OCI-M2 (cell line): Measurements from ENCODE around the gene USP40.

Source experiments
- DNase-seq: peaks from one replicate; lab custom pipeline; 2025; ENCODE audit not compliant: unreplicated experiment; lab: John Stamatoyannopoulos, UW

Gene USP40

DNA sequence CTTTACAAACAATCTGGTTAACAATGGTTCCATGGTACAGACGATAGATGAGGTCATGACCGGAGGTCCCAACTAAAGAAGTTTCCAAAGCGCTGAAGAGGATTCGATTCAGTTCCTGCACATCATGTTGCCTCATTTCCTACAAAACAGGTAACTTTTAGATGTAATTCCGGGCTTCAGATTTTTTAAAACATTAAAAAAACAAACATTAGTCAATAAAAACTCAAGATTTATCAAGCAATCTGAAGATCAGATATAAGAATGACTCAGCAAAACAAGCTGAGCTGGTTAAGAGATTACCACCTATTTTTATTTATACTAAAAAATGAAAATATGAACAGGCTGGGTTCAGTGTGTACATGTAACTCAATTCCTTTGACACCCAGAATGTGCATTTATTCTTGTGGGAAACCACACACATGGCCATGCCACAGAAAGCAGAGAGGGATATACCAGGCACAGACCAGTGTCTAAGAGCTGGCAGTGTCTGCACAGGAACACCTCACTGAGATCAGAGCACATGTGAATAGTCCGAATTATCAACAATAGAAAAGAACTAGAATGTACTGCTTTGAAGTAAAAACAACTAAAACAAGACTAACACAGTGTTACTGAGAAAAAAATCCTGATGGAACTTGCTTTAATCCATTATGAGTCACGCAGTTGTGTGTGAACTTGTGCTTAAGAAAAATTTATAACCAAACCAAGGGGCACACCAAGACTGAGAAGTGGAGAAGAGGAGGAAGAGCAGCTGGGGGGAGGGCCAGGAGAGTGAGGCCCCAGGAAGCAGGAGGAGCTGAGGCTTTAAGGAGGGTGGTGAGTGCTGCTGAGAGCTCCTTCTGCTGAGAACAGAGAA lies 9.5 kb downstream of the USP40 start:
- DNase-seq: no peak

DNA sequence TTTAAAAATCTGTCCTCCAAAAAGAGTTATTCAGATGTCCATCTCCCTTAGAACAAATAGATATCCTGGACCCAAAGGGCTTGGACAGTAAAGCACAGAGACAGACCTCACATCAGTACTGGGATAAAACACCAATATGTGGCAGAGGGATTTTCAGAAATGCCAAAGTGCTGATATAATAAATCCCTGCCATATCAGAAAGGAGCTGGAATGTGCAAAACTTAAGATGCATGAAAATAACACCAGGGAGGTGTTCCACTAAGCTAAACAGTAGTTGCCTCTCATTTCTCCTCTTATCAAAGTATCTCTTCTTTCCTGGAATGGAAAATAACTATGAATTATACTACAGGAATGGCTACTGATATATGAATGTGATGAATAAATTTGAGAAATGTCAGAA lies 13.2 kb downstream of the USP40 start:
- no peak for DNase-seq

DNA sequence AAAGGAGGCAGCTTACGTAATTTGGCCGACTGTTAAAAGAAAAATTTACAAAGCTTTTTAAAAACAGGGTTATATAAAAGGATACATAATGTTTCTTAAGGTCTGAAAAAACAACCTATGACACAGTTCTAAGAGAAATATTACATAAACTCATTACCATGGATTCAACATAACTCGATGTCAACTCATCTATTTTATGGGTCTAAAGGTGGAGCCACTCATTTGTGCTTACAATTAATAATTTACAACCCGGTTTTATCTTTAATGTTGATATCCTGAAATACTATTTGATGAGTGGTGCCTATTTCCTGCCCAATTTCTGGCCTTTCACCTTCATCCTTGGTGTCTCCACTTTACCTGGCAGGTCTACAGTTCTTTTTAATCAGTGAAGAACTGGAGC lies 15.1 kb downstream of the USP40 start:
- DNase-seq: no peak

DNA sequence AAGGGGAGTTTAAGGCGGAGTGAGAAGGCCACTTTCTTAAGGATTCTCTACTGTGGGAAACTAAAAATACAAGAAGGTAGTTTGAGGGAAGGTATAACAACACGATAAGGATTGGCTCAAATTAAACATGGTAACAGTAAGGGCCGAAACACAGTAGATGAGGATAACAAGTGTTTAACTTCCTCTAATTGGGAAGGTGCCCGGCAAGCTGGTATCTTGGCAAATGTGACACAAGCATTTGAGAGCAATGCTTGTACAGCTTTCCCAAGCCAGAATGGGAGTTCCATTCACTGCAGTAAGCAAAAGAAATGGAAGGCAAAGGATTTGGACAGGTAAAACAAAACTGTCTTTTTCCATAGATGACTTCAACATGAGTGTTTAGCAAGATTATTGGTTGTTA lies 19.8 kb downstream of the USP40 start:
- no peak for DNase-seq

DNA sequence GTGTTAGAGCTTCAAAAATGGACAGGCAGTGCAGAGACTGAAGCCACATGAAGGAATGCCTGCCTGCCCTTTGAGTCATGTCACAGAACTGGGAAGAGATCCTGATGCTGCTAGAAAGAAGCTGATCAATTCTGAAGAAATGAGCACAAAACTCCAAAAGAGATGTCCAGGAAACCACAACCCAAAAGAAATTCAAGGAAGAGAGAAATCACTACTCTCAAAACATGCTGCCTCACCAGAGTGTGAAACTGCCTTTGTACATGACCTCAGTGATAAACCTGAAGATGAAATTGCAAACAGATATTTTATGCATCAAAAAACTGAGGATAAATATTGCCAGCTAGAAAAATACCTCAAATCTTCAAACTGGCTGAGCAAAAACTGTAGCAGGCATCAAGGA lies 20.5 kb downstream of the USP40 start:
- DNase-seq: no peak

DNA sequence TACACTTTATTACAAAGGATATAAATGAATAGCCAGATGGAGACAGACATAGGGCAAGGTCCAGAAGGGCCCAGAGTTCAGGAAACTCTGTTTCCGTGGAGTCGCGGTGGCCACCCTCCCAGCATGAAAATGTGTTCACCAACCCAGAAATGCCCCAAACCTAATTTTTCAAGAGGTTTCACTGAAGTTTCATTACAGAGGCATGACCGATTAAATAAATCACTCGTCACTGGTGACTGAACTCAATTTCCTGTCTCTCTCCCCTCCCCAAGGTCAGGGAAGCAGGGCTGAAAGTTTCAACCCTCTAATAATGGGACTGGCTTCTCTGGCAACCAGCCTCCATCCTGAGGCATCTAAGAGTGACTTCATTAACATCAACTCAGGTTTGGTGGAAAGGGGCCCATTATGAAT lies 22.4 kb downstream of the USP40 start:
- DNase-seq: no peak

DNA sequence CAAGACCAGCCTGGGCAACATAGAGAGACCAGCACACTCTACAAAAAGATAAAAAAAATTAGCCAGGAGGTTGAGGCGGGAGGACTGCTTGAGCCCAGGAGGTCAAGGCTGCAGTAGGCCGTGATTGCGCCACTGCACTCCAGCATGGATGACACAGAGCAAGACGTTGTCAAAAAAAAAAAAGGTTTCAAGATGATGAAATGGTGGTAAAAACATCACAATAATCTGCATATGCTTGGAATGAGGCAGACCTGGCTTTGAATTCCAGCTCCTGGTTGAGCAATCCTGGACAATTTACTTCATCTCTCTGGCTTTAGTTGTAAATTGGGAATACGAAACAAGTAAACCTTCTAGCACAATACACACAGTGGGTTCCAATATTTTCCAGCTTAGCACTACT lies 24.1 kb downstream of the USP40 start:
- DNase-seq: no peak

DNA sequence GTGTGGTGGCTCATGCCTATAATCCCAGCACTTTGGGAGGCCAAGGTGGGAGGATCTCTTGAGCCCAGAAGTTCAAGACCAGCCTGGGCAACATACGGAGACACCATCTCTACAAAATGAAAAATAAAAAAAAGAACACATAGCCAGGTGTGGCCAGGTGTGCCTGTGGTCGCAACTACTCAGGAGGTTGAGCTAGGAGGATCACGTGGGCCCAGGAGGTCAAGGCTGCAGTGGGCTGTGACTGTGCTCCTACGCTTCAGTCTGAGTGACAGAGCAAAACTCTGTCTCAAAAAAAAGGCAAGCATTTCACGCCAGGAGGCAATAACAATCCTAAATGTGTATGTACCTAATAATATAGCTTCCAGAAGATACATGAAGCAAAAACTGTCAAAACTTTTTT lies 27.8 kb downstream of the USP40 start:
- DNase-seq: no peak

DNA sequence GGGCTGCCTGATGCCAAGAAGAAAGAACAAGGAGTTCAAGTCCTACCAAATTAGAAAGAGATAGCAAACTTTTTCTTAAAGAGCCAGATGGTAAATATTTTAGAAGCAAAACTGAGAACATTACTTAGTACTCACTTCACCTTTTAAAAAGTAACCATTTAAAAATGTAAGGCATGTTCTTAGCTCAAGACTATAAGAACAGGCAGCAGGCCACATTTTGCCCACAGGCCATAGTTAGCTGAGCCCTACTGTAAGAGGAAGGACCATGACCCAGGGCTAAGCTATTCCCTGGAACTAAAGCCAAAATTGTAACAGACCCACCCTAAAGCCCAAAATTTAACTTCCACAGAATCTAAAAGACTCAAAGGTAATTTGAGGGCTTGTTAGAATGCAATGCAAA lies 31.3 kb downstream of the USP40 start:
- no peak for DNase-seq

DNA sequence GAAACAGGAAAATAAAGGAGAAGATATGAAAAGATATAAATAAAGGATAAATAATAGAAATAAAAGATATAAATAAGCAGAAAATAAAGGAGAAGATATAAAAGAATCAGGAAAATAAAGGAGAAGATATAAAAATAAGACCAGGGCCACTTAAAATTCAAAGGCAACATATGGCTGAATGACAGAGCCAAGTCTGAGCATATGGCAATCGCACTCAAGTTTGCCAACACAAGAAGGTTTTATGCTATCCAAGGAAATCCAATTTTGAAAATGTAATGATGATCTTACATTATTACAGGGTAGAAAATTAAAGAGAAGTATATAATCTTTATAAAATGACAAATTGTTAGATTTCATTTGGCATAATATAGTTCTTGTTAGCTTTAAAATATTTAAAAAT lies 33.6 kb downstream of the USP40 start:
- DNase-seq: no peak

DNA sequence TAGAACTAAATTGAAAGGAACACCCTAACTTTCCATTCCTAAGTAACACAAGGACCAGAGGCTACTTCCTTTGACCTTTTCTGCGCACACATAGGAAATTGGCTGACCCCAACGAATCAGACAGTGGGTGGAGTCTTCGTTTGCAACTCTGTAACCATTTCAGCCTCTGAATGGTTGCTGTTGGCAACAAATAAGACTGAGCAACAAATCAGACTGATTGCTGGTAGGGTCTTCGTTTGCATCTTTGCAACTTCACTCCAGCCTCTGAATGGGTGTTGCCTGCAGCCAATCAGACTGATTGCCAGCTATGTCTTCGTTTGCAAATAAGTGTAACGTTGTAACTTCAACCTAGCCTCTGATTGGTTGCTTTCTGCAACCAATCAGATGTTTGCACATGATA lies 34.6 kb downstream of the USP40 start:
- no peak for DNase-seq

DNA sequence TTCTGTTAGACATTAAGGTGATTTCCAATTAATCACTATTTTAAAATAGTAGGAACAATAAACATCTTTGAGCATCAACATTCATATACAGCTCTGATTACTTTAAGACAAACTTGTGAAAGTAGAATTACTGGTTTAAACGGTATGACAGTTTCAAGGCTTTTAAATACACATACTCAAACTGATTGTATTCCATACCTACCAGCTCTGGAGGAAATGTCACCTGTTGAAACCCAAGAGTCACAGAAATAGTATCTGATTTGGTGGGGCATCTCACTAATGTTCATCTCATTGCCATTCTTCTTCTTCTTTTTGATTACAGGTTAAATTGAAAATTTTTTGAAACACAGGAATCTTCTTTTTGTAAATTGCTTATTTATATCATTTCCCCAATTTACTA lies 36.2 kb downstream of the USP40 start:
- DNase-seq: no peak

DNA sequence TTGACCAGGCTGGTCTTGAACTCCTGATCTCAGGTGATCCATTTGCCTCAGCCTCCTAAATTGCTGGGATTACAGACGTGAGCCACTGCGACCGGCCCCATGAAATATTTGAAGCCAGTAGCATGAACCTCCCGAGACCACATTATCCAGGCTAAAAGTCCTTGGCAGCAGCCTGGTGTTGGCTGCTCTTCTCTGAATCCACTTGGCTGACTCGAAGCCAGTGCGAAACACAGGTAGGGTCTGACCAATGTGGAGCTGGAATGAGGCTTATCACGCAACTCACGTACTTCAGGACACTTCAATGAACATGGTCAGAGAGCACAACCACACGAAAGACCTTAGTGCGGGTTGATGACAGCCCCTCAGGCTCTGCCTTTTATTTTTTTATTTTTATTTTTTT lies 38.4 kb downstream of the USP40 start:
- no peak for DNase-seq

DNA sequence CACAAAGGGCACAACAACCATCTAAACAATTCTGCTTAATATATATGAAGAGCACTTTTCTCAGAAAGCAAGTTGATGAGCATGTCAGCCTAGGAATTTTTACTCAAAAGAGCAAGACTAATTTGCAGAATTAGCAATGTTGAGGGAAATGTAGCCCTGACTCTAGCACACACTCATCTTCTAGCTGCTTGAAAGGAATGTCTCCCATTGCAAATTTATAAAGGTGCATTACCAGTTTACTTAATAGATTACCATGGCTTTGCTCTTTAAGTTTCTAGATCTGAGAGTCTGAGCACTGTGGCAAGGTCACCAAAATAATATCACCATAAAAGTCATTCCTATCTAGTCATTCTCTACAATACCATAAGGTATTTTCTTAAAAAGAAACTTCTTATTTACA lies 40.8 kb downstream of the USP40 start:
- DNase-seq: no peak

DNA sequence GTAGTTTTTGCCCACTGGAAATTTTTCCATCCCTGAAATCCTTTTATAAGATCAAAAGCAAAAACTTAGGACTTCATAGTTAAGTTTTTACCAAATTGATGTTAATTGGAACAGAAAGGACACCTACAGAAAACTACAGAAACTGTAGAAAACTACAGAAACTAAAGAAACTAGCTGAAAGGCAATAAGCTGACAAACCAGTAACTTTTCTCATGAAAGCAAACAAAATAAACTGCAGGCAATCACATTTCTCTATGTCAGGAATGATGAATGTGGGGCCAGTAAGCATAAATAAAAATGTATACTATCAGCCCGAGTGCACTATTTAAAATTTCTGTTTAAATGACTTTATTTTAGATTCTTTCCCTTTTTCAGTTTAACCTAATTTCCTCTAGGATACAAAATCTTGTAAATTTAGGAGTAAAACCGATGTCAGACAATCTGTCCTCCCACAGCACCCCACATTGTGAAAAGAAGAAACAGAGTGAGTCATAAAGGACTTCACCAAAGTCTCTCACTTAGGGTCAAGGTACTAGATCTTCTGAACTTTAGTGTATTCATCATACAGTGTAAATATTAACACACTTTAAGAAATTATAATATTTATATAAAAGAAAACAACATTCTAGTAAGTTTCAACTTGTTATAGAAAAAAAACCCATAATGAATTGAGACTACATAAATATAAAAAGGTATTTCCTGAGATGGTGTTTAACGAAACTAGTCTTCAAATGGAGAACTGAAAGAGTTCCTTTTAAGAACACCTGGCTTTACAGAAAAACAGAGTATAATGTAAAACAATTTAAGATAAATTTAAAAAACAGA lies 46.6 kb downstream of the USP40 start:
- no peak for DNase-seq

DNA sequence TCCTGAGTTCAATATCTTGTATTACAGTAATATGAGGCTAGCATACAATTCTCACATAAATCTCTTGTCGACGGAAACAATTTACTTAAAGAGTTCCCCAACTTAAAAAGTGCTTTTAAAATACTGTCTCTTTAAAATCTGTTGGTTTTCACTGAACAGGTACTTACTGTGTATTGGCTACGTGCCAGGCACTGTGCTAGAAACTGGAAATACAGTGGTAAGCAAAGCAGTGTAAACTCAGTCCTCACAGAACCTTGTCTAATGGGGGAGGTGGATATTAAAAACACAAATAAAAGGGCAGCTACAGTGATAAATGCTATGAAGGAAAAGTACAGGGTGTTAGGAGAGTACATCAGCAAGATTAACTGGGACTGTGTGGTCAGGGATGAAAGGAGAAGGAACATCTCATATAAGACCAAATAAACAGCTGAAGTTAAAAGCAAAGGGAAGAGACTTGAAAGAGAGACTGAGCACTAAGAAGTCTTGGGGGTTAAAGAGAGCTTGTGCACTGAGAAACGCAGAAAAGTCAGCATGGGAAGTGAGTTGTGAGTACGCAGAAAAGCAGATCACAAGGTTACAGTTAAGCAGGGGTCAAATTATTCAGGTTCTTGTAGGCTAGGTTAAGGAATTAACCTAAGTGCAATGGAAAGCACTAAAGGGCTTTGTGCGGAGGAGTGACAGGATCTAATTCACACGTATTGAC lies 52.5 kb downstream of the USP40 start:
- no peak for DNase-seq

DNA sequence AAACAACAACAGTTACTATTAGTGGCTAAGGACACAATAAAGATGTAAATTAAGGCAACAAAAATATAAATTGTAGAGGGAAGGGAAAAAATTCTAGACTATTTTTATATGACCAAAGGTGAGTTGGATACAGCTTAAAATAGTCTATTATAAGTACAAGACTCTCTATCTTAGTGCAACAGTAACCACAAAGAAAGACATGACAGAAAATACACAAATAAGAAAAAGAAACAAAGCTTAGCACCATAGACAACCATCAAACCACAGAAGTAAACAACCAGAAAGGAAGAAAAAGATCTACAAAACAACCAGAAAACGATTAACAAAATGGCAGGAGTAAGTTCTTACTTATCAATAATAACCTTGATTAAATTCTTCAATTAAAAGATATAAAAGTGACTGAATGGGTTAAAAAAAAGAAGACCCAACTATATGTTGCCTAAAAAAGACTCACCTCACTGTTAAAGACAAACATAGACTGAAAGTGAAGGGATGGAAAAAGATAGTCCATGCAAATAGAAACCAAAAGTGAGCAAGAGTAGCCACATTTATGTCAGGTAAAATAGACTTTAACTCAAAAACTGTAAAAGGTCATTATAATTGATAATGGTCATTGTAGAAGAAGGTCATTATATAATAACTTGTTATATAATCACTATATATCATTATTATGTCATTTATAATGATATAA lies 62.5 kb downstream of the USP40 start:
- no peak for DNase-seq

DNA sequence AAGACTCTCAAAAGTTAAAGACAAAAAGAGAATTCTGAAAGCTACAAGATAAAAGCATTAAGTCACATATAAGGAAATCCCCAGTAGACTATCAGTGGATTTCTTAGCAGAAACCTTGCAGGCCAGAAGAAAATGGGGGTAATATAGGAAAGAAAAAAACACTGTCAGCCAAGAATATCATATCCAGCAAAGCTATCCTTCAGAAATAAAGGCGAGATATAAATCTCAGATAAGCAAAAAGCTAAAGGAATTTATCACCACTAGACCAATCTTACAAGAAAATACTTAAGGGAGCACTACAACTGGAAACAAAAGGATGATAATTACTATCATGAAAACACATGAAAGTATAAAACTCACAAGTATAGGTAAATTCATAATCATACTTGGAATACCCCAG lies 63.1 kb downstream of the USP40 start:
- DNase-seq: no peak

DNA sequence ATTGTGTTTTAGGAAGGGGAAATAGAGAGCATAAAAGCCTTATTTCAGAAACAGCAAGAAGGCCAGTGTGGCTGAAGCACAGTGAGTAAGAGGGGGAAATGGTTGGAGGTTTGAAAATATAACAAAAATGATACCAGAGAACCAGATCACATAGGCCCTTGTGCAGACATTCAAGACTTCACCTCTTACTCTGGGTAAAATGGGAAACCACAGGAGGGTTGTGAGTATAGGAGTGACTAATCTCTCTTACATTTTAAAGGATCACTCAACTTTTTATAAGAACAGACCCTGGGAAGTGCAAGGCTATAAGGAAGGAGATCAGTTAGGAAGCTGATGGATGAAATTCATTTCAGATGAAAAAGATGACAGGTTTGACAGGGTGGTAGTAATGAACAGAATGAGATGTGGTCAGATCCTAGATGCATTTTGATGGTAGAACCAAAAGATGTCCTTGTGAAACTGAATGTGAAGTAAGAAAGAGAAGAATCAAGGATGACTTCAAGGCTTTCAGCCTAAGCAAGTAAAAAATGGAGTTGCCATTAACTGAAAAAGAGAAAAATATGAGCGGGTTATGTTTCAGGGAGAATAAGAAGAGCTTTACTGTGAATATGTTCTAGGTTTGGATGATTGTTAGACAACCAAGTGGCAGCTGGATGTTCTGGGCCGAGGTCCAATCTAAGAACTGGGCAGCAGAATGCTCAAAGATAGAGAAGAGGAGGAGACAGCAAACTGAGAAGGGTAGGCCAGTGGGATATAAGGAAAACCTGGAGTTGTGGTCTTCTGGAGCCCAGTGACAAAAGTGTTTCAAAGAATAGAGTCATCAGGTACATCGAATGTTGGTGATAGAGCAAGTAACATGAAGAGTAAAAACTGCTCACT lies 65.1 kb downstream of the USP40 start:
- no peak for DNase-seq

DNA sequence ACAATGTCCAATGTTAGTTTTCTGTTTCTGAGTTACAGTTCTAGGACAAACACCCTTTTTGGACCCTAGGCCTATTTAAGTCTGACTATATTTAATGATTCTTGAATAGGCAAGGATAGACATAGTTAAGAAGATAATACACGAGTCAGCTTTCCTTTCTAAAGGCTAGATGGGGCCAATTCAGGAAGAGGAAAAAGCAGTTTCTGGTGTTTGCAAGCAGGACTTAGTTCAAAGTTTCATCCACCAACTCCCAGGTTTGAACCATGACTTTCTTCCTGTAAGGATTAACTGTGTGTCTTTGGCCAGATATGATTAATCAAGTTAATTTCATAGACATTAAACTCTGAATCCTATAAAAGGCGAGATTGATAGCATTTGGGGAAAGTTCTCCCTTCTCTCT lies 66.7 kb downstream of the USP40 start:
- no peak for DNase-seq
